Left lung (tissue), 10 donors: ENCODE measurements around the gene EIF4G3. TPM values are rescaled to one million over a fixed set of nuclear protein-coding genes. Genes with fewer than 3 reads are reported as not detected.

ENCODE experiments used
- ATAC-seq: fragments of 200-7000 bp; cut with Tn5 transposase; one replicate; pipeline ENCODE4 v1.9.1; 2020; ENCODE audit warnings: moderate library complexity
- DNase-seq, 4 donors: peaks; one replicate each; pipeline ENCODE4 v3.0.0-alpha.2; 2013 to 2020
- H3K27ac ChIP-seq, 2 donors: fragments of 200-600 bp; sonication (generic) in 1 of 2; one replicate each; pipeline versions ENCODE4 v1.5.0 to v1.8.0; 2020 to 2021
- H3K27me3 ChIP-seq, 2 donors: fragments of 200-600 bp; sonication (generic) in 1 of 2; one replicate each; pipeline versions ENCODE4 v1.5.0 to v1.8.0; 2020 to 2021
- H3K36me3 ChIP-seq, 2 donors: fragments of 200-600 bp; sonication (generic) in 1 of 2; one replicate each; pipeline versions ENCODE4 v1.5.0 to v1.8.0; 2020 to 2021
- H3K4me1 ChIP-seq, 2 donors: fragments of 200-600 bp; one replicate each; pipeline ENCODE4 v1.8.0; 2021
- H3K4me3 ChIP-seq, 2 donors: fragments of 200-600 bp; sonication (generic) in 1 of 2; one replicate each; pipeline versions ENCODE4 v1.5.0 to v1.8.0; 2020 to 2021; ENCODE audit warnings: mild to moderate bottlenecking in 1 of 2
- H3K9me3 ChIP-seq, 2 donors: fragments of 200-600 bp; sonication (generic) in 1 of 2; one replicate each; pipeline versions ENCODE4 v1.5.0 to v1.8.0; 2020 to 2021
- CTCF ChIP-seq, 2 donors: fragments of 200-600 bp; sonication (generic) in 1 of 2; IDR thresholded peaks; one replicate each; pipeline versions ENCODE4 v1.5.0 to v1.8.0; 2021; ENCODE audit warnings: antibody characterized with exemption in 2 of 2
- intact Hi-C, 2 donors: fragments of 100-400 bp; cut with DNase I; formaldehyde crosslinking; loops; one replicate each; pipeline versions ENCODE4 v1.11.2 to v1.14.2; 2022
- polyA plus RNA-seq, 6 donors: library from polyadenylated mRNA; unstranded; fragments of 120-200 nt; gene quantifications; one replicate each; pipeline ENCODE4 v1.2.1, GENCODE V29; 2013; ENCODE audit not compliant: insufficient read length in 6 of 6
- total RNA-seq, 2 donors: library from RNA; stranded (reverse); fragmentation: NEBNext Ultra II Directional; extraction: Animal tissue kit (Norgen Biotek cat#: 25700); gene quantifications; one replicate each; pipeline ENCODE4 v1.2.1, GENCODE V29; 2021
- donor health status: DM: no; HTN: yes; CAD: no.
- donor health status: DM: no; HTN: no; CAD: no.

Gene EIF4G3
- total and polyA plus RNA-seq, 8 donors: 54.6 to 67.9 (median 61.7) TPM

GRCh38 chr1:21082073-21082472, 94.6 kb downstream of the EIF4G3 start:
- DNase-seq: no peak
- intact Hi-C loops: no loop called here
- Histone ChIP-seq H3K9me3 (no peaks in the 10 kb centered on the region), H3K4me3 (no peak overlapping the region), H3K27ac (no peak overlapping the region), H3K36me3 (peaks cover 0 to 14% of the 10 kb centered on the region in 2 donors), H3K27me3 (no peaks in the 10 kb centered on the region), H3K4me1 (peaks cover 0 to 5% of the 10 kb centered on the region in 2 donors)
- ATAC-seq: no peak
- no peak for TF ChIP-seq CTCF (IDR thresholded peaks at IDR 0.05)

GRCh38 chr1:21077085-21077484, 99.6 kb downstream of the EIF4G3 start:
- Histone ChIP-seq H3K27ac (peak overlapping the region in 1 of 2 donors; percentile 52), H3K4me1 (peaks cover 0 to 33% of the 10 kb centered on the region in 2 donors), H3K4me3 (no peak overlapping the region), H3K36me3 (no peaks in the 10 kb centered on the region), H3K9me3 (no peaks in the 10 kb centered on the region), H3K27me3 (no peaks in the 10 kb centered on the region)
- intact Hi-C loops: no loop called here
- TF ChIP-seq CTCF (IDR thresholded peaks at IDR 0.05): no peak
- ATAC-seq (peak; percentile 51), DNase-seq (no peak)

- DNase-seq (no peak), ATAC-seq (no peak)
- no peaks in the 10 kb centered on the region for H3K27me3 ChIP-seq
- intact Hi-C loops: no loop called here
- H3K4me3 ChIP-seq: no peak overlapping the region
- H3K36me3 ChIP-seq: no peaks in the 10 kb centered on the region
- no peak overlapping the region for H3K27ac ChIP-seq
- peaks cover 5 to 47% of the 10 kb centered on the region in 2 donors for H3K4me1 ChIP-seq
- no peak for TF ChIP-seq CTCF (IDR thresholded peaks at IDR 0.05)
- no peaks in the 10 kb centered on the region for H3K9me3 ChIP-seq
Measured at GRCh38 chr1:21072721-21073120, 104.0 kb downstream of the EIF4G3 start.

- intact Hi-C loops: no loop called here
- H3K9me3 ChIP-seq: no peaks in the 10 kb centered on the region
- DNase-seq (no peak), ATAC-seq (no peak)
- H3K36me3 ChIP-seq: no peaks in the 10 kb centered on the region
- H3K4me3 ChIP-seq: no peak overlapping the region
- no peak overlapping the region for H3K27ac ChIP-seq
- no peak for TF ChIP-seq CTCF (IDR thresholded peaks at IDR 0.05)
- no peaks in the 10 kb centered on the region for H3K27me3 ChIP-seq
- peaks cover 5 to 28% of the 10 kb centered on the region in 2 donors for H3K4me1 ChIP-seq
Measured at GRCh38 chr1:21069549-21069948, 107.1 kb downstream of the EIF4G3 start.

- ATAC-seq: no peak
- no peaks in the 10 kb centered on the region for H3K9me3 ChIP-seq
- peaks cover 5 to 28% of the 10 kb centered on the region in 2 donors for H3K4me1 ChIP-seq
- no peak for TF ChIP-seq CTCF (IDR thresholded peaks at IDR 0.05)
- intact Hi-C loops: no loop called here
- no peaks in the 10 kb centered on the region for H3K27me3 ChIP-seq
- DNase-seq: no peak
- no peak overlapping the region for H3K4me3 ChIP-seq
- no peaks in the 10 kb centered on the region for H3K36me3 ChIP-seq
- no peak overlapping the region for H3K27ac ChIP-seq
Measured at GRCh38 chr1:21068937-21069336, 107.8 kb downstream of the EIF4G3 start.
